Purkinje cell (primary cell): ENCODE measurements around the gene LRRC7. TPM values are rescaled to one million over a fixed set of nuclear protein-coding genes. Genes with fewer than 3 reads are reported as not detected.

Experiments
- polyA plus RNA-seq: library from polyadenylated mRNA; unstranded; fragments of >200 nt; fragmentation: Nextera tagmentation; gene quantifications from 2 replicates; pipeline ENCODE4 v1.2.1, GENCODE V29; 2014

The LRRC7 gene
- polyA plus RNA-seq: 4.0 and 15.2 TPM in 2 replicates

GRCh38 chr1:69567652-69568420 lies at the start of gene LRRC7:
TSS of gene LRRC7 (plus strand) at chr1:69567922. CDS start at chr1:69568640, 718 bp downstream.

